PC-9 (cell line): Measurements from ENCODE around the gene DAGLB.

Source experiments
- CTCF ChIP-seq: fragments of 200-600 bp; sonication (generic); conservative IDR thresholded peaks from 2 replicates; pipeline ENCODE4 v1.6.1; 2017; ENCODE audit warnings: mixed run types, antibody characterized with exemption, mild to moderate bottlenecking, moderate library complexity
- EZH2 ChIP-seq: fragments of 200-600 bp; sonication (generic); IDR thresholded peaks from 2 replicates; pipeline ENCODE4 v1.8.0; 2017; ENCODE audit warnings: antibody characterized with exemption, low read depth

- no peak for TF ChIP-seq CTCF
- TF ChIP-seq EZH2, result no peak
These were observed 11.4 kb downstream of the DAGLB start for GRCh38 chr7:6436385-6436685.
